GM19463 (cell line): ENCODE measurements around the gene BACH2.
A peak's percentile ranks its signal among the peaks of the same experiment; 100 is the strongest.
"Not testable (repeated sequence)": the region's sequence is repeated elsewhere in the genome, so short reads cannot be mapped to it uniquely, and the experiment has no call there.

ENCODE experiments used
- ATAC-seq: cut with Tn5 transposase; IDR thresholded peaks from one replicate; pipeline ENCODE4 v1.9.1; 2021; ENCODE audit warnings: mild to moderate bottlenecking, moderate library complexity; ENCODE audit not compliant: unreplicated experiment

BACH2 gene

GRCh38 chr6:90282265-90282664, 14.4 kb downstream of the BACH2 start:
- ATAC-seq = not testable (repeated sequence)

DNA sequence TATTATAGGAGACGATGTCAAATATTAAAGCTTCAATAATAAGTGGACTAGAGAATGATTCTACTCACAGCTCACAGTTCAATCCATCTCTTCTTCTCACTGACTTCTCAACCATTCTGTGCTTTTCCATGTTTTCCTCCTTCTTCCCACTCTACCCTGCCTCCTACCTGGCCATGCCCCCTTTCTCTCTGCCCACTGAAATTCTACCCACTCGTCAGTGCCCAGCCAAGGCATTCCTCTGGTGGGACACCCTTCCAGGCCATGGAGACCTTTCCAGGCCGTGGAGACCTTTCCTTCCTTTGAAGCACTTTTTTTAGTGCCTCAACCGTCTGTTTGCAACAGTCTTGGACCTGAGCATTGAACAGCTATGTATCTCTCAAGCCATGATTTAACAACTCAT, 18.5 kb downstream of the BACH2 start:
- ATAC-seq = no peak

GRCh38 chr6:90277302-90278011, 19.2 kb downstream of the BACH2 start:
- ATAC-seq = no peak

DNA sequence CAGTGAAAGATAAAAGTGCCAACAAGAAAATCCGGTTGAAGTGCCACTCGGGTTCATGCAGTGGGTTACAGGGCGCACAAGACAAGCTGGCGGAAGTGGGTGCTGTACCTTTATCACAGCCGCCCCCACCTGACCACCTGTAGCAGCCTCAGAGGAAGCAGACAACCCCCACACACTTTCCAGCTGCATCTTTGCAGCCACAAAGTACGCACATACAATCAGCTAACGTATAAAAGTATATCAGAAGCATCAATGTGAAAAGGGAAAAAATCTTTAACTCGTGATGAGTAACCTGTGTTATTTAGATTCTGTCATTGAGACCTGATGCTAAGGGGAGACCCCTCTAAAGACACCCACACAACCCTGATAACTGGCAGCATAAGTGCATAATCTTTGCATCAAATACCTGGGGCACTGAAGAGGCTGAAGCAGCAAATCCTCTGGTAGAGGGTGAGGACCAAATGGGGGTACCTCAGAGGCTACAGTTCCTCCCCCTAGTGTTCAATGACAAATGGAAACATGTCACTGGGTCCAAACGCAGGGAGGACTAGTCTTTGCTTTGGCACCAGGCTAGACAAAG, 22.1 kb downstream of the BACH2 start:
- no peak for ATAC-seq

- ATAC-seq = no peak
These were observed 22.8 kb downstream of the BACH2 start for GRCh38 chr6:90273863-90274262.

DNA sequence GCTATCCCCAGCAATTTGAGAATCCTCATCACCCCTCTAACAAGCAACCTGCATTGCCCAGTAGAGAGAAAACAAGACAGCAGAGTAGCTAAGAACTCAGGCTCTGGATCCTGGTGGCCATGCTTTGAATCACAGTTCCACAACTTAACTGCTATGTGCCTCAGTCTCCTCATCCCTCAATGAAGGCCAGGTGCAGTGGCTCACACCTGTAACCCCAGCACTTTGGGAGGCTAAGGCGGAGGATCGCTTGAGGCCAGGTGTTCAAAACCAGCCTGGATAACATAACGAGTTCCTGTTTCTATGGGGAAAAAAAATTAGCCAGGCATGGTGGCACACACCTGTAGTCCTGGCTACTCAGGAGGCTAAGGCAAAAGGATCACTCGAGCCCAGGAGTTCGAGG, 23.7 kb downstream of the BACH2 start:
- ATAC-seq = no peak

DNA sequence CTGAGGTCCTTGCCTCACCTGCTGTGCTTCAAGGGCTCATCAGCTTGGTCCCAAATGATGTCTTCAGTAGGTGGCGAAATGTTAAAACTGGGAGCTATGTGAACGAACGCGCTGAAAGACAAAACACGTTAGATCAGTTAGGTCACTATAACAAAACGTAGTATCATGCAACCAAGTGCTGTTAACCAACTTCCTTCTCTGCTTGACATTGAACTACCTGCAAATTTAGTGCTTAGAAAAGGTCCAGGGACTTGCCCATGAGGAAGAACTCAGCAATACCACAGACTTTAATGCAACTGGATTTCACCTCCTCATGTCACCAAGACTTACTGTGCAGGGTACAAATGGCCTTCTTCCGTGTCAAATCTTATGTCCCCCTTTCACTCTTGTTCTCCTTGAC, 24.8 kb downstream of the BACH2 start:
- no peak for ATAC-seq

- no peak for ATAC-seq
These were observed 27.3 kb downstream of the BACH2 start for GRCh38 chr6:90269334-90269733.

DNA sequence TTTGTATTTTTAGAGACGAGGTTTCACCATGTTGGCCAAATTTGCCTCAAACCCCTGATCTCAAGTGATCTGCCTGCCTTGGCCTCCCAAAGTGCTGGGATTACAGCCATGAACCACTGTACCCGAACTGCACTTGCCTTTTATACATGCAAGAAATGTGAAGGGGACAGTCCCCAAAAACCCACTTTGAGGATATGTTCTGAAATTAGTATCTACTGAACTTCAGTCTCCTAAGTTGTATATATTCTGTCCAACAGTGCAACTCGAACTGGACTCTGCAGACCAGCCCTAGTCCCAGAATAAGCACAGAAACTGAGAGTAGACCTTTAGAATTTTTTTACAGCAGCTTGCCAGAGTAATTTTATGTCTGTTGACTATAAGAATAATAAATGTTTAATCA, 28.5 kb downstream of the BACH2 start:
- ATAC-seq = no peak

DNA sequence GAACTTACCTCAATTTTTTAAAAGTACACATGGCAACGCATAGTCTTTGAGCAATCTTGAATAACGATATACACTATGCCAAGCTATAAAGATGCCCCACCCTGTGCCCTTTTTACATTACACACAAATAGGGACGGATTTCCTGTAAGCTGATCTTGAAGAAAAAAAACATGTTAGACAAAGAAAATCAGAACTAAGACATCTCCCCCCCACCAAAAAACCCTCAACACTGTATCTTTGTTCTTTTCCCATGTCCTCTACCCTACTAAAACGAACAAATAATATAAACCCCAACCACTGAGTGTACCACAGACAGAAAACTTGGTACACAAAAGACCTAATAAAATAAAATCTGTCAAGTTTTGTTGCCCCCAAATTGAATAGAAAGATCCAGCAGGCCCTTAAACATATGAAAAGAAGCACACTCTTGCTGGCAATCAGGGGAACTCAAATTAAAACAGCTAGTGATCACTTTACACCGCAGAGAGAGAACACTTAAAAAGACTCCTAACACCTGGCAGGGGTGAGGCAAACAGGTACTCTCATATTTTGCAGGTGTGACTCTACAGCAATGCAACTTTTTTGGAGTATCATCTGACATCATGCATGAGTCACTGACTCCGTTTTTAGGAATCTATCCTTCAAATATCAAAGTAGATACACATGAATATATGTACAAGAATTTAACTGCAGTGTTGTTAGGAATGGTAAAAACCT, 29.6 kb downstream of the BACH2 start:
- no peak for ATAC-seq

DNA sequence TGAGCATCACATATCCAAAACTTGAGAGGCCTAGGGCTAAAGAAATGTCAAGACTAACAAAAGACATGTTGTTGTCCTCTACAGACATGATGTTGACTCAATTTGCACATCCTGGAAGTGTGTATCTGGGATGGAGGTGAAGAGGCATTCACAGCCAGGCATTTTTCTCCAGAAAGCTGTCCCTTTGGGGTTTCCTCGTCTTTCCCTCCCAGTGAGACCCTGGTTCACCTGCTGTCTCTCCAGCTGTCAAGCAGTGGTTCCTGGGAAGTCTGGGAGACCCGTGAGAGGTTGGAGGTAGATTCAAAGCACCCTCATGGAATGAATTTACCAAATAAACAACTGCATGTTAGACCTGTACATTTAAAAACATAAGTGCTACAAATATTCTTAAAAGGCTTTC, 32.1 kb downstream of the BACH2 start:
- no peak for ATAC-seq

DNA sequence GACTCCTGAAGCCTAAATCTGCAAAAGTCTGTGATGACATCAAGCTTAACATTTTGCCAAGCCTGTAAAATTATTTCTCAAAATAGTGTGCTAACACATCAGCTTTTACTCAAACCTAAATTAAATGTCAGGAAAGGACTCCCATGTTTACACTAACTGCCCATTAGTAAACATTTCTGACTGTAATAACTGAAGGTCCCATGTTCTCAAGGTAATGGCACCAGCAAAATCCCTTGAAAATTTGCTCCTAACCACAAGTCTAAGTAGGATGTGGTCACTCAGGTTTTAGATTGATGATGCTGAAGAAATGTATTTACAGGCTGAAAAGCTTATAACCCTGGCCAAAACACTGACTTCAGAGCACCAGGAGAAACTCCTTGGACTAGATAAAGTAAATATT, 33.0 kb downstream of the BACH2 start:
- ATAC-seq = no peak

DNA sequence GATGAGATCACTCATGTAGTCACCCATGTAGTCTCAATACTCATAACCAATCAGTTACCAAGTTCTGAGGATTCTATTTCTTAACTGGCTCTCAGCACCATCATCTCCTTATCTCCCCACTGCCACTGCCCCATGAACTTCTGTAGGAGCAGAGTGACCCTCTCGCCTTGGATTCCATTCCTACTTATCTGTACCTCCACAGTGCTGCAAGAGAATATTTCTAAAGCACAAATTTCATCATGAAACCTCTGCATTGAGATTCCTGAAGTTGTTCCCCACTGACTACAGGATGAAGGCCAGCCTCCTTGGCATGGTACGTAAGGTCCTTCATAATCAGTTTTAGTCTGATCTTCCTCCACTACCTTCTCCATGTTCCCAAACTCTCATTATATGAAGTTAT, 34.8 kb downstream of the BACH2 start:
- ATAC-seq = no peak

DNA sequence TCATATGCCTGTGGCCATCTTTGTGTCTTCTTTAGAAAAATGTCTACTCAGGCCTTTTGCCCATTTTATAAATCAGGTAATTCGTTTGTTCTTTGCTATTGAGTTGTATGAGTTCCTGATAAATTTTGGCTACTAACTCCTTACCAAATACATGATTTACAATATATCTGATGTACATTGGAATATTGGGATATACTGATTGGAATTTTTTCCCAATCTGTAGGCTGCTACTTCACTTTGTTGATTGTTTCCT, 39.2 kb downstream of the BACH2 start:
- ATAC-seq = no peak

- ATAC-seq = no peak
These were observed 39.8 kb downstream of the BACH2 start for GRCh38 chr6:90256698-90257485.

- no peak for ATAC-seq
These were observed 43.0 kb downstream of the BACH2 start for GRCh38 chr6:90253631-90254030.

- peak; percentile 90 for ATAC-seq
These were observed 45.2 kb downstream of the BACH2 start for GRCh38 chr6:90251295-90251992.

GRCh38 chr6:90250405-90250804, 46.2 kb downstream of the BACH2 start:
- no peak for ATAC-seq

DNA sequence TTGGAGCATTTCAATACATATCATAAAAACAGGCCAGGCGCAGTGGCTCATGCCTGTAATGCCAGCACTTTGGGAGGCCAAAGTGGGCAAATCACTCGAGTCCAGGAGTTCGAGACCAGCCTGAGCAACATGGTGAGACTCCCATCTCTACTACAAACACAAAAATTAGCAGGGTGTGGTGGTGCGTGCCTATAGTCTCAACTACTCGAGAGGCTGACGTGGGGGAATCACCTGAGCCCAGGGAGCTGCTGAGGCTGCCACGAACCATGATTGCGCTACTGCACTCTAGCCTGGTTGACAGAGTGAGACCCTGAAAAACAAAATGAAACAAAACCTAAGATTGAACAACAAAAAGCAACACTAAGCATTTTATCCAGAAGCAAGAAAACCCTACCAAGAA, 47.2 kb downstream of the BACH2 start:
- ATAC-seq = no peak

DNA sequence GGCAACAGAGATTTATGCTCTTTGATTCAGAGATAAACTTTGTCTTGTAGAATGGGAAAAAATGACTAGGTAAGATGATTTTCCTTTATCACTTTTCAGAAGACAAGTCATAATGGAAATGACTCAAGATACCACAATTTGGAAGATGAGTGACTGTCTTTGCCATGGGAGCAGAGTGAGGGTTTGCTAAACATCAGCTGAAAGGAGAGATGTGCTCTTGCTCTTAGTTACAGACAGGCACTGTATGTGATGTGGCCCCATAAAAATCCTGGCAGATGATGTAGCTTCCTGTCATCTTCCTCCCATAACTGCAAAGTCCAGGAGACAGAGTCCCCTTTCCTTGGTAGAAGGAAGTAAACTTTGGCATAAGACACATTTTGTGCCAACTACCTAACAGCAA, 47.6 kb downstream of the BACH2 start:
- no peak for ATAC-seq

DNA sequence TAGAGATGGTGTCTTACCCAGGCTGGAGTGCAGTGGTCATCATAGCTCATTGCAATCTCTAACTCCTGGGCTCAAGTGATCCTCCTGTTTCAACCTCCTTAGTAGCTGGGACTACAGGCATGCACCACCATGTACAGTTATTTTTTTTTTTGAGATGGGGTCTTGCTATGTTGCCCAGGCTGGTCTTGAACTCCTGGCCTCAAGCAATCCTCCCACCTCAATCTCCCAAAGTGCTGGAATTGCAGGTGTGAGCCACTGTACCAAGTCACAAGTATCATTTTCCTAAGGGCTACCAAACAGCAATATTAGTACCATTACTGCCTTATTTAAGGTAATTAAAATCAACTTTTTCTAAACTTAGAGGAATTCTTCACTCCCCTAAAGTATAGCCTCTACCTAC, 49.4 kb downstream of the BACH2 start:
- no peak for ATAC-seq
